GM21447 (cell line): ENCODE results near the gene EIF4G3.
A peak's percentile ranks its signal among the peaks of the same experiment; 100 is the strongest.
"Not testable (repeated sequence)": the region's sequence is repeated elsewhere in the genome, so short reads cannot be mapped to it uniquely, and the experiment has no call there.

Source experiments
- ATAC-seq: cut with Tn5 transposase; IDR thresholded peaks from one replicate; pipeline ENCODE4 v1.9.1; 2021; ENCODE audit not compliant: unreplicated experiment

EIF4G3 gene

DNA sequence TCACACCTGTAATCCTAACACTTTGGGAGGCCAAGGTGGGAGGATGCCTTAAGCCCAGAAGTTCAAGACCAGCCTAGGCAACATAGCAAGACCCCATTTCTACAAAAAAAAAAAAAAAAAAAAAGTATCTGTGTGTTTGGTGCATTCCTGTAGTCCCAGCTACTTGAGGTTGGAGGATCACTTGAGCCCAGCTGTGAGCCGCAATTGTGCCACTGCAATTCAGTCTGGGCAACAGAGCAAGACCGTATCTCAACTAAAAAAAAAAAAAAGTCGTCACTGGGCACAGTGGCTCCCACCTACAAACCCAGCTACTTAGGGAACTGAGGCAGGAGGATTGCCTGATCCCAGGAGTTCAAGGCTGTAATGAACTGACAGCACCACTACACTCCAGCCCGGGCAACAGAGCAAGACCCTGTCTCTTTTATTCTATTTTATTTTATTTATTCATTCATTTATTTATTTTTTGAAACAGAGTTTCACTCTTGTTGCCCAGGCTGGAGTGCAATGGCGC lies 8.6 kb upstream of the EIF4G3 start:
- ATAC-seq: no peak

DNA sequence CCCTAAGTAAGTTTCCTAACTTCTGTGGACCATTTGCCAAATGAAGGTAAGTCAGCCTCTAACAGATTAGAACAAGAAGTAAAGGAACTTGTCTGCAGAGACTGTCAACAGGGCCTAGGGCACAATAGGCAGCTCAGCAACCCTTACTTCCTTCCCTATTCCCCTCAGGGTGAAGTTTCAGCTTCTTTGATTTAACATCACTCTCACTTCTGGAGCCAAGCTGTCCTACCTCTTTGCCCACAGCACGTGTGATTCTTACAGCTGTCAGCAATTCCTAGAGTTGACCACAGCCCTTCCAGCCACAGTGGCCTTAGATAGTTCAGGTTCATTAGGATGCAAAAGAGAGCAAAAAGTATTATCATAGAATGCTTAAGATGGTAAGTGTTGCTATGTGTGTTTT lies 7.6 kb upstream of the EIF4G3 start:
- ATAC-seq: no peak

DNA sequence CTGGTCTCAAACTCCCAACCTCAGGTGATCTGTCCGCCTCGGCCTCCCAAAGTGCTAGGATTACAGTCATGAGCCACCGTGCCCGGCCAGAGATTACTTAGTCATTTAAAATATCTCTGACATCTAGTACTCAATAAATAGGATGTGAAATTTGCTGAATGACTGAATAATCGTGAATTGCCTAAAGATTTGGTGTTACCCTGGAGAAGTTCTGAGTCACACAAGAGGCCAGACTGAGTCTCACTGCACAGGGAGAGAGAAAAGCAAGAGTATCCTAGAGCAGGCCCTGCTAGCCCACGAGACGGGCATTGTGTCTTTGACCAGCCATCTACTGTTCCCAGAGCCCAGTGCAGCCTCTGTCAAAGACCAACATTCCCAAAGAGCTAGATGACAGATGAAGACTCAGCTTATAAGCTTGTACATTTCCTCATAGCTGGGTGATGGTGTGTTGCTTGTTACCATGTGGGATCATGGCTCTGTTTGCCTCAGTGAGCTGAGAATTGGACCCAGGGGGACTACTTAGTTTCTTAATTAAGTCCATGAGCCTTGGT lies 5.6 kb upstream of the EIF4G3 start:
- ATAC-seq: no peak

DNA sequence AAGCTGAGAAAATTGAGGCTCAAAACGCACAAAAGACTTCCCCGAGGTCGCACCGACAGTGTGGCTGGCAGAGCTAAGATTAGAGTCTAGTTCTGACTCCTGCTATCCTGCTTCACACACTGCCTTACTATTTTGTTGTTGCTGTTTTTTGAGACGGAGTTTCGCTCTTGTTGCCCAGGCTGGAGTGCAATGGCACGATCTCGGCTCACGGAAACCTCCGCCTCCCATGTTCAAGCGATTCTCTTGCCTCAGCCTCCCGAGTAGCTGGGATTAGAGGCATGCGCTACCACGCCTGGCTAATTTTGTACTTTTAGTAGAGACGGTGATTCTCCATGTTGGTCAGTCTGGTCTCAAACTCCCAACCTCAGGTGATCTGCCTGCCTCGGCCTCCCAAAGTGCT lies 1.6 kb upstream of the EIF4G3 start:
- ATAC-seq: not testable (repeated sequence)

DNA sequence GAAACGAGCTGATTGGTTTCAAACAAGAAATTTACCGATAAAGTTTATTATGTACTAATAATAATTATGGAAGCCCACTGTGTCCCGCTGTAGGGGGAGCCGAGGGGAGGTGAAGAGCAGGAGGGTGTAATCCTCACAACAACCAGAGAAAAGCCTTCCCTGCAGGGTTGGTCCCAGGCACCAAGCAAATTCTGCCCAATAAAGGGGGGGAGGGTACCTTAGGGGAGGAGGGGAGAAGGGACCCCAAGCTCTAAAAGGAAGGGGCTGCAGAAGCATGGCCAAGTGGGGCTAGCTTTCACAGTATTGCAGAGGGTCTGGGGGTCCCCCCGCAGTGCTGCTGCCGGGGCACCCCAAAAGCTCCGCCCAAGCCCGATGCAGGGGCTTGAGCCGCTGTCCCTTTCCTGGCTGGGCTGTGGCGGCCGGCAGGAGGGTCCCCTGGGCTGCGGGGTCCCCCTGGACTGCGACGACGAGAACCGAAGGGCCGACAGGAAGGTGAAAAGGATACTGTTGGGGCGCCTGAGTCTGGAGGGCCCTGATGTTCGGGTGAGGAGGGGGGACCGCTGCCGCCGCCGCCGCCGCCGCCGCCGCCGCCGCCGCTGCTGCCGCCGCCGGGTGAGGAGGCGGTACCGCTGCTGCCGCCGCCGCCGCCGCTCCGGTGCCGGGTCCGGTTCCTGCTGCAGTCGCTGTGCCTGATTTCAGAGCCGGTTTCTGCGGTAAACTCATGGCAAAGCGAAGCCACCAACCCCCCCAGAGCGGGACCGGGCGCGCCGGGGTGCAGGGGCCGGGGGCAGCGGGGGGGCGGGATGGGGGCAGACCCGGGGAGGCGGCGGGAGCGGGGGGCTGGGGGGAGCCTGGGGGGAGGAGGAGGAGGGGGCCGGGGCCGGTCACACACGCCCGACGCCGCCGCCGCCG lies 771 bp downstream of the EIF4G3 start:
- ATAC-seq: peak; percentile 23

DNA sequence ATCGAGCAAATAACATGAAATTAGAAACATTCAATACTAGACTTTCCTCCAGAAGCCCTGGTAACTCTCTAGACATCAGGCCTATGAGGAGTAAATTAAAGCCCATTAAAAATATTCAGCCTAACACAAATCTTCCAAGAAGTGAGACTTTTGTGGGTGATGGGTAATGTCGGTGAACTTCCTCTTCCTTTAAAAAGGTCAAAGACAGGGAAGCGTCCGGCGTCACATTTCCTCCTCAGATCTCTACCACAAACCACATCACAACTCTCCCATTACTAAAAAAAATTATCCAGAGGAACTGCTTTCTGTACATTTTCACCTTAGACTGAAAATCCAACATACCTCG lies 1.4 kb downstream of the EIF4G3 start:
- no peak for ATAC-seq

DNA sequence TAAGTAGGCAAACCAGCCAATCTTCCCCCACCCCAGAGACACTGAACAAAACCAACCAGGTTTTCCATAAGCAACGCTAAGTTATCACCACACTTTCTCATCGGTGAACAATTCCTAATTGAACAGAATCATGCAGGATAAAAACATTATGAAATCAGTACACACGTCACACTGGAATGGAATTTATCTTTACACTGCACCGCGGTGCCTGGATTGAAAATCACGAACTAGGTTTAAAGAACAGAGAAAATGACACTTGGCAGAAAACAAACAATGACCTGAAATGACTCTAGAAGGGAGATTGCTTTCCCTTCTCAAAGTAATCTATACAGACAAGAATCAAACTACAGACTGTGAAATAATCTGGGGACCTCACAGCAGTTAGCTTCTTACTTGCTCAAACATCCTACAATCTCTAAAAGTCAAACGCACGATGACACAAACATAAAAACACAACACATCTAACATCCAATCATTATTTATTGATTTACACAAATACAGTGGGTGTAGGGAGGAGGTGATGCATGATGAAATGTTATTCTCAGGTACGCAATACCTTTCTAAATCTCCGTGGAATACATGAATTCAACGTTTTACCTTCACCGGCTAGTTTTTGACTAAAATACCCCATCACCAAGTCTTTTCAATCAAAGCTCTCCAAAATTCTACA lies 1.9 kb downstream of the EIF4G3 start:
- no peak for ATAC-seq

DNA sequence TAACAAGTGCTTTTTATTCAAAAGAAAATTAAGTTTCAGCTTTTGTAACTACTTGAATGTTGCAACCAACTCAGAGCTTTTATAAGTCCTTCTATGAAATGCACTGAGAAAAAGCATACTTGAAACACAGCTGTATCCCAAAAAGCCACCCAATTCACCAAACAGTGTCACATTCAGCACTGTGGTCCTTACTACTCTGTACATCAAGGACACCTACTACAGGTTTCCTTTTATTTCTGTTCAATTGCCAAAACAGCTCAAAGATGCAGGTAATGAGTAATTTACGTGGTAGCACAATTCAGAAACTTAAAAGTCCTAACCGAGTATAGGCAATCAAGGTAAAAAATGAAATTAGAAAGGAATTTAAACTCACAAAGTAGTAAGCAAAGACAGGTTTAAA lies 2.5 kb downstream of the EIF4G3 start:
- no peak for ATAC-seq

DNA sequence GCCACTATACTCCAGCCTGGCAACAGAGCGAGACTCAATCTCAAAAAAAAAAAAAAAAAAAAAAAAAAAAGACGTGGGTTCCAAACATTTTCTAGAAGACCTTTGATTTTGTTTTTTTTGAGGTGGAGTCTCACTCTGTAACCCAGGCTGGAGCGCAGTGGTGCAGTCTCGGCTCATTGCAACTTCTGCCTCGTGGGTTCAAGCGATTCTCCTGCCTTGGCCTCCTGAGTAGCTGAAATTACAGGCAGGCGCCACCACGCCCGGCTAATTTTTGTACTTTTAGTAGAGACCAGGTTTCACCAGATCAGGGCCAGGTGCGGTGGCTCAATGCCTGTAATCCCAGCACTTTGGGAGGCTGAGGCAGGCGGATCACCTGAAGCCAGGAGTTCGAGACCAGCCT lies 3.6 kb downstream of the EIF4G3 start:
- not testable (repeated sequence) for ATAC-seq

DNA sequence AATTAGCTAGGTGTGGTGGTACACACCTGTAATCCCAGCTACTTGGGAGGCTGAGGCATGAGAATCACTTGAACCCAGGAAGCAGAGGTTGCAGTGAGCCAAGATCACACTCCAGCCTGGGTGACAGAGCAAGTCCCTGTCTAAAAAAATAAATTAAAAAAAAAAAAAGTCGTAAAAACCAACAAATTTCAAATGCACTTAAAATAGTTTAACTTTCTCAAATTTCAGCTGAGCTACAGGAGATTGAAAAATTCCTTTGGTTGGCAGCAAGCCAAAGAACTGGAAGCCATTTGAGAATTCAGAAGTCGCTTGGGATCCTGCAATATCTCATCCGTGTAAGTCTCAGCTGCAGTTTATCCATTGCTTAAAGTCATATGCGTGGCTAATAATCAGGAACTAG lies 5.9 kb downstream of the EIF4G3 start:
- not testable (repeated sequence) for ATAC-seq

DNA sequence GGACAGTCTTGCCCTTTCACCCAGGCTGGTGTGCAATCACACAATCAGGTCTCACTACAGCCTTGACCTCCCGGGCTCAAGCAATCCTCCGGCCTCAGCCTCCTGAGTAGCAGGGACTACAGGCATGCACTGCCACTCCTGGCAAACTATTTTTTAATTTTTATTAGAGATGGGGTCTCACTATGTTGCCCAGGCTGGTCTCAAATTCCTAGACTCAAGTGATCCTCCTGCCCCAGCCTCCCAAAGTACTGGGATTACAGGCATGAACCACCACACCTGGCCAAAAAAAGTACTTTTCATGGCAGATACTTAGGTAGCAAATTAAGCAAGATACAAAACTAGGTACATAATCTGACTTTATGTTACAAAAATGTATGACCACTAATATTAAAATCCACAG lies 8.3 kb downstream of the EIF4G3 start:
- ATAC-seq: no peak

DNA sequence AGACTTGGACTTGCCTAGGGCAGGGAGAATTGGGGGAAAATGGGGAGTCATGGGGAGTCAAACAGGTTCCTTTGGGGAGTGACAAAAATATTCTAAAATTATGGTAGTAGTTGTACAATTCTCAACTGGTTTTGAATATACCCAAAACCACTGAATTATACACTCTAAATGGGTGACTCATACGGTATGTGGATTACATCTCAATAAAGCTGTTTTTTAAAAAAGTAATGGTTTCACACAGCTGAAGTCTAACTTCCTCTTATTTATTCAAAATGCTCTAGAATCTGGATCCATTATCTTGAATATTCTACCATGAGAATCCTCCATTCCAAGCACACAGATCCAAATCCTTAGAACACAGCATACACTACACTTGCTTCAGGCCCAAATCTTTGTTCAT lies 11.1 kb downstream of the EIF4G3 start:
- ATAC-seq: no peak

DNA sequence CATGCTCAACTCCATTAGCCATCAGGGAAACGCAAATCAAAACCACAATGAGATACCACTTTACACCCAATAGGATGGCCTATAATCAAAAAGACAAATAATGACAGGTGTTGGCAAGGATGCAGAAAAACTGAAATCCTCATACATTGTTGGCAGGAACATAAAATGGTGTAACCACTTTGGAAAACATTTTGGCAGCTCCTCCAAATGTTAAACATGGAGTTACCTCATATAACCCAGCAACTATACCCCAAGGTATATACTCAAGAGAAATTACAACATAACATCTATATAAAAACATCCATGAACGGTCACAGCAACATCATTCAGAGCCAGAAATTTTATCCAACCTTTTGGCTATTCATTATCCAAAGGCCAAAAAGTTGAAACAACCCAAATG lies 11.6 kb downstream of the EIF4G3 start:
- ATAC-seq: no peak

DNA sequence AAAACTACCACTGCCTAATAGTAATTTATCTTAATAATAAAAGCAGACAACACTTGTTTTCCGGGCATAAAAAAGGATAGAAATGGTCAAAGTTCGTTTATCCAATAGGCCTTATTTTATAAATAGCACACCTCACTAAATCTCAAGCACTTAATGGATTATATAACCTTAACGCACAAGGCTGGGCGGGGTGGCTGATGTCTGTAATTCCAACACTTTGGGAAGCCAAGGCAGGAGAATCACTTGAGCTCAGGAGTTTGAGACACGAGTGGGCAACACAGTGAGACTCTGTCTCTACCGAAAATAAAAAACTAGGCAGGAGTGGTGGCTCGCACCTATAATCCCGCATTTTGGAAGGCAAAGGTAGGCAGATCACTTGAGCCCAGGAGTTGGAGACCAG lies 12.4 kb downstream of the EIF4G3 start:
- ATAC-seq: no peak

DNA sequence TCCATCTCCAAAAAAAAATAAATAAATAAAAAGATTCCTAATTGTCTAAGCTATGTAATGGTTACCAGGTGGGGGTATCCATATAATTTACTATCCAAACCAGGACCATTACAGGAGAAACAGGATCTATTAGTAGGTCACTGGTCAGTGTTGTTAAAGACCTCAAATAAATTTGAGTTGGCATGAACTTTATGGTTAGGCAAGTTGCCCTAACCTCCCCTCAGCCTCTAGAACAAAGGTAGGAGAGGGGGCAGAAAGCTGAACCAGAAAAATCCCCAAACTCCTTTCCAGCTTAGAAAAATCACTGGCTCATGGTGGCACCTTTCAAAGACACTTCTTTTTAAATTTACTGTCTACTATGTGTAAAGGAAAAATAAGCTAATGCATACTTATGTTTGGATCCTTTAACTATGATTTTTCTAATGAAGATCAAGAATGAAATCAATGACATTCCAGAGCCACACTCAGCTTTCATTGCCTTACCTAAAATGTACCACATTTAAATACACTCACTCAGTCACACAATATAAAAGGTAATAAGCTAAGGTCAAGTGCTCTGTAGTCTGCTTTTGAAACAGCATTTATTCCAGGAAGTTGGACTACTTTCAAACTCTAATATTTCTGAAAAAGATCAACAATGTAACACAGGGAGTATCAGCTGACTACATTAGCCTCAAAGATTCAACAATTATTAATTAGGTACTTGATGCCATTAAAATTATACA lies 13.8 kb downstream of the EIF4G3 start:
- ATAC-seq: no peak

DNA sequence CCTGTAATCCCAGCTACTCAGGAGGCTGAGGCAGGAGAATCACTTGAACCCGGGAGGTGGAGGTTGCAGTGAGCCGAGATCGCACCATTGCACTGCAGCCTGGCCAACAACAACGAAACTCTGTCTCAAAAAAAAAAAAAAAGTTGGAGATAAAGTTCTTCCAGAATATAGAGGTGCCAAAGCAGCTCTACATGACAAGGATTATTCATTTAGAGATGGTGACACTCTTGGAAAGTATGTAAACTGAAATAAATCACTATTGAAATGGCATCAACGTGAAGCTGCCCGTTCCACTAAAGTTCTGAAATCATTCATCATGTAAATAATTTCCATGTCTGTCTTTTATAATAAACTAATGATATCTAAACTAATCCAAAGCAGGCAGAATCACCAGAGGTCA lies 14.9 kb downstream of the EIF4G3 start:
- no peak for ATAC-seq

DNA sequence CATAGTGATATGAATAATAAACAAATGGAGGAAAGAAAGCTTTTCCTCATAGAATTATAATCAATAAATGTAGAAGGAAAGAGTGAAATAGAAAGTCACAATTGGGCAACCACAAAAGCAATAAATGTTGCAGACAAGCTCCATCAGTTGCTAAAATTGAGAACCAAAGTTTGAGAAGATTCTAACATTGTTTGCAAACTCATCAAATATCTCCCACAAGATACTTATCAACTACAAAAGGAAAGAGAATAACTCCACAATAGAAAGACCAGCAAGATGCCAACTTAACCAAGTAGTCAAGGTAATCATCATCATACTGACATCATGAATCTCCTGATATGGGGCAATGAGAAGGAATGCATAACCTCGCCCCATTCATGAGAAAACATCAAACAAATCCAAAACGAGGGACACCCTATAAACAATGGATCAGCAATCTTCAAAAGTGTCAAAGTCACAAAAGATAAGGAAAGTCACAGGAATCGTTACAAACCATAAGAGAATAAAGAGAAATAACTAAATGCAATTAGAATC lies 16.4 kb downstream of the EIF4G3 start:
- no peak for ATAC-seq

DNA sequence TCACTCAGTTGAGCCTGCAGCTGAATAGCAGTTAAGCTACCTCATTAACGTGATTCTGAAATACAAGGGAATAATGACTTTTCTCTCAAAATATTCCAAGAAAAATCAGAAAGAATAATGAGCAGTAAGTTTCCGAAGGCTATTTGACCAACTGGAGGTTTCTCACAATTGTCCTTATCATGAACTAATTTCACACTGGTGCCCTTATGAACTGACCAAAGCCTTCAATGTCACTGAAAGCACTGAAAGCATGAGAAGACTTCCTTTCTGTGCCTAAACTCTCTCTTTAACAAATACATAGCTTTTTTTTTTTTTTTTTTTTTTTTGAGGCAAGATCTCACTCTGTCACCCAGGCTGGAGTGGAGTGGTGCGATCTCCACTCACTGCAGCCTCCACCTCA lies 18.8 kb downstream of the EIF4G3 start:
- ATAC-seq: no peak

DNA sequence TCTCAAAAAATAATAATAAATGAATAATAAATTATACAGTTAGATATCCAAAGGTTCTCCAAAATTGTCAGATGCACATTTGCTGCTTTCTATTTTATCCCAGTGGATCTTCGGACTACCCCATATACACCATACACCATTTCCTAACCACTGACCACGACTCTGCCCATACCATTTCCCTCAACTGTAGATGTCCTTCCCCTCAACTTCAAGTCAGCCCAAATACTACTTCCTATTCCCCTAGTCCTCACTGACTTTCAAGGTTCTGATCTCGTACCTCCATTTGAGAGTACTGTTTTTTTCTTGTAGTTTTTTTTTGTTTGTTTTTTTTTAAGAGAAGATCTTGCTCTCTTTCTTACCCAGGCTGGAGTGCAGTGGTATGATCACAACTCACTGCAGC lies 19.6 kb downstream of the EIF4G3 start:
- no peak for ATAC-seq

DNA sequence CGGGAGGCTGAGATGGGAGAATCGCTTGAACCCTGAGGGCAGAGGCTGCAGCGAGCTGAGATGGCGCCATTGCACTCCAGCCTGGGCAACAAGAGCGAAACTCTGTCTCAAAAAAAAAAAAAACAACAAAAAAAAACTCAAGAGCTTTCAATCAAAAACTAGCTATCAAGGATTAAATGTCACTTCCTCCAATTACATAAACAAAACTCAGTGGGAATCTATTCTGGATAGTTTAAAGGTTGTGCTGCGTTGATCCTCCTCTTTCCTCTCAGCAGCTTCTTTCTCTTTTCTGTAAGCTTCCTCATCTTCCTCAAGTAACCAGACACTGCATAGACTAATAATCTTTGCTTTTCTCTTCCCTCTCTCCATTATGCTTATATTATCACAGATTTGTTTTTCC lies 20.7 kb downstream of the EIF4G3 start:
- ATAC-seq: no peak

DNA sequence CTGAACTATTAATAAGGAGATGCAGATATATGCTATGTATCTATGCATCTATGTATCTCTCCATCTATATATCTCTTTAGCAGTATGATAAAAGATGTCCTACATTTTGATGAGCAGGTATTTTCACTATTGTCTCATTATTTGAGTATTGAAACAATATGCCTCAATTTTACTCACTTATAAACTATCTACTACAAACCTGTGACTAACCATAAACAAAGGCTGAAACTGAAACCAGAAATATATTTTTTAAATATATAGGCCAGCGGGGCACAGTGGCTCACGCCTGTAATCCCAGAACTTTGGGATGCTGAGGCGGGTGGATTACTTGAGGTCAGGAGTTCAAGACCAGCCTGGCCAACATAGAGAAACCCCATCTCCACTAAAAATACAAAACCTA lies 22.0 kb downstream of the EIF4G3 start:
- ATAC-seq: no peak
